ENCODE measurements around the gene C1QA.

Gene C1QA

DNA sequence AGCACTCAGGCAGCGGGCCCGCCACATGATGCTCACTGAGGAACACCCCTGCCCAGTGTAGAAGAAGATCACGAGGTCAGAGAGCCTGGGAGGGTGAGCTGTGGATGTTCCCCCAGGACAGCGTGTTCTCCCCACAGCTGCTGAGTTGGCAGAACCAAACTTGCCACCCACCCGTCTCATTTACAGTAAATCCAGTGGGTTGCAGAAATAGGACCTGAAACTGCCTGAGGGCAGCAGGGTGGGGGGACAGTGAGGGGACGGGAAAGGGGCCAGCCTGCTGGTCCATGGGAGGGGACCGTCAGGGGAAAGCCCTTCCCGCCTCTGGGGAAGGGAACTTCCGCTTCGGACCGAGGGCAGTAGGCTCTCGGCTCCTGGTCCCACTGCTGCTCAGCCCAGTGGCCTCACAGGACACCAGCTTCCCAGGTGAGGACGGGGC is 16.5 kb downstream of the C1QA start, which contains the start of gene C1QB:
TSS of gene C1QB (plus strand) at position 356 of the 436 bp plus-strand sequence. CDS start 6,227 bp downstream, outside the sequence.
- H3K27ac ChIP-seq, result no peak within 1 kb of the TSS
- TF ChIP-seq EZH2 (IDR thresholded peaks at IDR 0.05), result no peak
- TF ChIP-seq POLR2AphosphoS5 (IDR thresholded peaks at IDR 0.05; ENCODE audit: borderline replicate concordance, low read depth, low read length), result no peak
- no peak for TF ChIP-seq FOXP2 (optimal IDR thresholded peaks at IDR 0.05; ENCODE audit: control extremely low read depth, extremely low read length, insufficient read depth)
- no peaks in the 10 kb centered on the region for H3K36me3 ChIP-seq (ENCODE audit: insufficient read depth, low read length)
- no peak within 1 kb of the TSS for H3K9ac ChIP-seq (ENCODE audit: insufficient read length)
- no peak for DNase-seq (ENCODE audit: low read depth, low spot score)
- H3K9me3 ChIP-seq (ENCODE audit: low read depth, low read length), result no peaks in the 10 kb centered on the region
- H3K4me3 ChIP-seq, result no peak within 1 kb of the TSS

DNA sequence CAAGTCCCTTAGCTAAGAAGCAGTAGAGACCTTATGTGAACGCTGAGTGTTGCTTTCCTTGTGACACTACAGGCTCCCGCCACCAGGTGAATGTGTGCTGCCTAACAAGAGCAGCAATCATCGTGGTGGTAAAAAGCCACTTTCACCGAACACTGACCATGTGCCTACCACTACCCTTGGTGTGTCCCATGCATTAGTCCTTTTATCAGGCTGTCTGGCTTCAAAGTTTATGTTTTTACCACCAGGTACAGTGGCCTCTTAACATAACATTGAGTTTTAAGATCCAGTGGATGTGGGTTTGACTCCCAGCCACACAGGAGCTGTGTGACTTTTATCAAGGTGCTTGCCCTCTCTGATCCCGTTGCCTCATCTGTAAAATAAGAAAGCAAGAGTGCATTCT is 18.3 kb downstream of the C1QA start:
- TF ChIP-seq POLR2AphosphoS5 (IDR thresholded peaks at IDR 0.05; ENCODE audit: borderline replicate concordance, low read depth, low read length) (no peak), EZH2 (IDR thresholded peaks at IDR 0.05) (no peak), FOXP2 (optimal IDR thresholded peaks at IDR 0.05; ENCODE audit: control extremely low read depth, extremely low read length, insufficient read depth) (no peak)
- no peak for DNase-seq (ENCODE audit: low read depth, low spot score)

DNA sequence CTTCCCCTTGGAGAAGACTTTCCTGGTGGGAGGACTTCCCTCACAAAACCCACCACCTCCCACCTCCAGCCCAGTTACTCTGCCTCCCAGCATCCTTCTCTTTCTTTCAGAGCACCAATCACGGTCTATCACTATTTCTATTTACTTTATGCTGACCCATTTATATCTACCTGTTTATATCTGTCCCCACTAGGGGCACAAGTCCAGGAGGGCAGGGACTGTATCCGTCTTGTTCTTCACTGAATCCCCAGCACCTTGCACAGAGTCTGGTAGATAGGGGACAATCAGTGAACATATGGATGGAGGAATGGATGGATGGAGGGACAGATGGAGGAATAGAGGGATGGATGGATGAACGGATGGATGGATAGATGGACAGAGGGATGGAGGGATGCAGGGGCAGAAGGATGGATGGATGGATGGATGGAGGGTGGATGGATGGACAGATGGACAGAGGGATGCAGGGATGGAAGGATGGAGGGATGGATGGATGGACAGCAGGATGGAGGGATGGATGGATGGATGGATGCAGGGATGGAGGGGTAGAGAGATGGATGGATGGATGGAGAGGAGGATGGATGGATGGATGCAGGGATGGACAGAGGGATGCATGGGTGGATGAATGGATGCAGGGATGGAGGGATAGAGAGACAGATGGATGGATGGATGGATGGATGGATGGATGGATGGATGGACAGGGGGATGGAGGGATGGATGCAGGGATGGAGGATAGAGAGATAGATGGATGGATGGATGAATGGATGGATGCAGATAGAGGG is 22.1 kb downstream of the C1QA start:
- H3K4me3 ChIP-seq, result no peak overlapping the region
- DNase-seq (ENCODE audit: low read depth, low spot score), result no peak
- TF ChIP-seq EZH2 (IDR thresholded peaks at IDR 0.05) (no peak), POLR2AphosphoS5 (IDR thresholded peaks at IDR 0.05; ENCODE audit: borderline replicate concordance, low read depth, low read length) (no peak), FOXP2 (optimal IDR thresholded peaks at IDR 0.05; ENCODE audit: control extremely low read depth, extremely low read length, insufficient read depth) (no peak)
- H3K9ac ChIP-seq (ENCODE audit: insufficient read length), result no peak overlapping the region
- no peaks in the 10 kb centered on the region for H3K36me3 ChIP-seq (ENCODE audit: insufficient read depth, low read length)
- no peak overlapping the region for H3K27ac ChIP-seq
- H3K9me3 ChIP-seq (ENCODE audit: low read depth, low read length), result no peaks in the 10 kb centered on the region

More for the DNA sequence above, 18.3 kb downstream of the C1QA start:
- Histone ChIP-seq H3K9me3 (ENCODE audit: low read depth, low read length) (no peaks in the 10 kb centered on the region), H3K27ac (no peak overlapping the region), H3K4me3 (no peak overlapping the region), H3K36me3 (ENCODE audit: insufficient read depth, low read length) (no peaks in the 10 kb centered on the region), H3K9ac (ENCODE audit: insufficient read length) (no peak overlapping the region)

DNA sequence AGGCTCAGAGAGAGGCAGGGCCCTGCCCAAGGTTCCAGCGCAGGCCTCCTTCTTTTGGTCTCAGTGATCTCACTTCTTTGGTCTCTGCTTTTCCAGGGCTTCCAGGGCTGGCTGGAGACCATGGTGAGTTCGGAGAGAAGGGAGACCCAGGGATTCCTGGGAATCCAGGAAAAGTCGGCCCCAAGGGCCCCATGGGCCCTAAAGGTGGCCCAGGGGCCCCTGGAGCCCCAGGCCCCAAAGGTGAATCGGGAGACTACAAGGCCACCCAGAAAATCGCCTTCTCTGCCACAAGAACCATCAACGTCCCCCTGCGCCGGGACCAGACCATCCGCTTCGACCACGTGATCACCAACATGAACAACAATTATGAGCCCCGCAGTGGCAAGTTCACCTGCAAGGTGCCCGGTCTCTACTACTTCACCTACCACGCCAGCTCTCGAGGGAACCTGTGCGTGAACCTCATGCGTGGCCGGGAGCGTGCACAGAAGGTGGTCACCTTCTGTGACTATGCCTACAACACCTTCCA is 24.4 kb downstream of the C1QA start:
- H3K9ac ChIP-seq (ENCODE audit: insufficient read length), result no peak overlapping the region
- no peak for TF ChIP-seq POLR2AphosphoS5 (IDR thresholded peaks at IDR 0.05; ENCODE audit: borderline replicate concordance, low read depth, low read length)
- no peak for TF ChIP-seq FOXP2 (optimal IDR thresholded peaks at IDR 0.05; ENCODE audit: control extremely low read depth, extremely low read length, insufficient read depth)
- no peak for TF ChIP-seq EZH2 (IDR thresholded peaks at IDR 0.05)
- H3K36me3 ChIP-seq (ENCODE audit: insufficient read depth, low read length), result no peaks in the 10 kb centered on the region

DNA sequence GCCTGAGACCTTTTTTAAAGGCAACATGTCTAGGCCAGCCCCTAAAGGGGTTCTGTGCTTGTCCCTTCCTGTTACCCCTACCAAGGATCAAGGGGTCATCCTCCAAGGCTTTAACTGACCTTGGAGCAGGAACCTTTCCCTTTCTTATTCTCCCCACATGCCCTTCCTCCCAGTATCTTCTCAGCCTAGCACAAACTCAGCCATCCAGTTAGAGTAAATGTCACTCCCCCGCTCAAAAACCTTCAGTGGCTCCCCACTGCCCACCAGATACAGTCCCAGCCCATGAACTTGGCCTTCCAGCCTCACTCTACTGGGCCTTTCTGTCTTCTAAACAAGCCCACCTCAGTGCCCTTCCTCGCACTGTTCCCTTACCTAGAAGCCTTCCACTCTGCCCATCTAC is 25.5 kb downstream of the C1QA start:
- Histone ChIP-seq H3K4me3 (no peak overlapping the region), H3K36me3 (ENCODE audit: insufficient read depth, low read length) (no peaks in the 10 kb centered on the region), H3K9me3 (ENCODE audit: low read depth, low read length) (no peaks in the 10 kb centered on the region), H3K9ac (ENCODE audit: insufficient read length) (no peak overlapping the region), H3K27ac (no peak overlapping the region)
- TF ChIP-seq POLR2AphosphoS5 (IDR thresholded peaks at IDR 0.05; ENCODE audit: borderline replicate concordance, low read depth, low read length) (no peak), EZH2 (IDR thresholded peaks at IDR 0.05) (no peak), FOXP2 (optimal IDR thresholded peaks at IDR 0.05; ENCODE audit: control extremely low read depth, extremely low read length, insufficient read depth) (no peak)
- DNase-seq (ENCODE audit: low read depth, low spot score), result no peak

More for the DNA sequence above, 24.4 kb downstream of the C1QA start:
- H3K9me3 ChIP-seq (ENCODE audit: low read depth, low read length), result no peaks in the 10 kb centered on the region
- DNase-seq (ENCODE audit: low read depth, low spot score), result no peak
- H3K27ac ChIP-seq, result no peak overlapping the region
- no peak overlapping the region for H3K4me3 ChIP-seq

DNA sequence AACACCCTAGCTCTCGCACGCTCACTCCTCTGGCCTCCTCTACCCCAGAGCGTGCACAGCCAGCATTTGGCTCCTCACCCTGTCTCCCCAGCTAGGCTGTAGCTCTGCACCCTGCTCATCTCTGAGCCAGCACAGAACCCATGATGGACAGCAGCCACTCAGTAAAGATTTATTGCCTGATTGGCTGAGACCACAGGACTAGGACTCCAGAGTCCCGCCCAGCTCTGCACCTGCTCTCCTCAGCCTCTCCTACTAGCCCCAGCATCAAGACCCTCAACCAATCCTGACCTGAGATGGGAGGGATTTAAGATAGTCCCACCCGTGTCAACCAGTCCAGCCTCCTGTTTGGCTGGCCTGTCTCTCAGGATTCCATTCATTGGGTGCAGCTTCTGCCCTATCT is 25.9 kb downstream of the C1QA start:
- no peaks in the 10 kb centered on the region for H3K36me3 ChIP-seq (ENCODE audit: insufficient read depth, low read length)
- no peaks in the 10 kb centered on the region for H3K9me3 ChIP-seq (ENCODE audit: low read depth, low read length)
- no peak overlapping the region for H3K27ac ChIP-seq
- no peak overlapping the region for H3K9ac ChIP-seq (ENCODE audit: insufficient read length)
- DNase-seq (ENCODE audit: low read depth, low spot score), result no peak
- no peak overlapping the region for H3K4me3 ChIP-seq
- no peak for TF ChIP-seq POLR2AphosphoS5 (IDR thresholded peaks at IDR 0.05; ENCODE audit: borderline replicate concordance, low read depth, low read length)
- TF ChIP-seq FOXP2 (optimal IDR thresholded peaks at IDR 0.05; ENCODE audit: control extremely low read depth, extremely low read length, insufficient read depth), result no peak

DNA sequence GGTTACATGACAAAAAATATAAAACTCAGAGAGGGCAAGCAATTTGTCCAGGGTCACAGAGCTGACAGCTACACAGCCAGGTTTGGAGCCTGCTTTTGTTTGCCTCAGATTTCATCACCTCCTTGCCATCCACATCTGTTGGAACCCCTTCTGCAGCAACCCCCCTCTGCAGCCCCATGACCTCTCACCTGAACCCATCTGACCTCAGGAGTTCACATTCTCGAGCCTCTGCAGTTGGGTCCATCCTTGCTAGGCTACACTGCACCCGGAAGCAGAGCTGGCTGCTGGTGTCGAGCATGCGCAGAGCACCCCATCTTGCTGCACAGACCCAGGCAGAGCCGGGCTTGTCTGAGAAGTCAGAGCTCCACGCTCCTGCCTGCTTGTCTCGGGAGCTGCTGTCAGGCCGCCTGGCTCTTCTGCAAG is 26.6 kb downstream of the C1QA start:
- TF ChIP-seq POLR2AphosphoS5 (IDR thresholded peaks at IDR 0.05; ENCODE audit: borderline replicate concordance, low read depth, low read length) (no peak), FOXP2 (optimal IDR thresholded peaks at IDR 0.05; ENCODE audit: control extremely low read depth, extremely low read length, insufficient read depth) (no peak), EZH2 (IDR thresholded peaks at IDR 0.05) (no peak)
- H3K9me3 ChIP-seq (ENCODE audit: low read depth, low read length), result no peaks in the 10 kb centered on the region

DNA sequence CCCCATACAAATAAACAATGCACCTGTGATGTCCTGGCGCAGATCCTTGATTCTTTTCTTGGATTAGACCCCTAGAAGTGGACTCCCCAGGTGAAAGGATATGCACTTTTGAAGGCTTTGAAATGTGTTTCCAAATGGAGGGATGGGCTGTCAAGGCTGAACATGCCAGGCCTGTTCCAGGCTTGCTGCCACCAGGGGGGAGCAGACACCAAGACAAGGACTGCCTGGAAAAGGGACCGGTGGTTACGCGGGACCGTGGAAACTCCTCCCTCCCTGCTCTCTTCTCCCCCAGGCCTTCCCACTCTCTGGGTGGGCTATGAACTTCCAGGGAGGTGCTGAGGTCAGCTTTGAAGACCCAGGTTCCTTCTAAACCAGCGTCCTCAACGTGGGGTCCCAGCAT is 29.3 kb downstream of the C1QA start:
- TF ChIP-seq EZH2 (IDR thresholded peaks at IDR 0.05) (no peak), FOXP2 (optimal IDR thresholded peaks at IDR 0.05; ENCODE audit: control extremely low read depth, extremely low read length, insufficient read depth) (no peak), POLR2AphosphoS5 (IDR thresholded peaks at IDR 0.05; ENCODE audit: borderline replicate concordance, low read depth, low read length) (no peak)
- H3K4me3 ChIP-seq, result no peak overlapping the region
- H3K27ac ChIP-seq, result no peak overlapping the region
- no peaks in the 10 kb centered on the region for H3K9me3 ChIP-seq (ENCODE audit: low read depth, low read length)
- no peak for DNase-seq (ENCODE audit: low read depth, low spot score)
- no peaks in the 10 kb centered on the region for H3K36me3 ChIP-seq (ENCODE audit: insufficient read depth, low read length)
- no peak overlapping the region for H3K9ac ChIP-seq (ENCODE audit: insufficient read length)

More for the DNA sequence above, 26.6 kb downstream of the C1QA start:
- Histone ChIP-seq H3K36me3 (ENCODE audit: insufficient read depth, low read length) (no peaks in the 10 kb centered on the region), H3K9ac (ENCODE audit: insufficient read length) (no peak overlapping the region), H3K27ac (no peak overlapping the region), H3K4me3 (no peak overlapping the region)
- DNase-seq (ENCODE audit: low read depth, low spot score), result no peak
